Right forelimb (tissue), 1 donor: ENCODE results near the gene PLEKHM2.

Source experiments
- DNase-seq: peaks from one replicate; pipeline ENCODE4 v3.0.0-alpha.2; 2018

PLEKHM2 gene

DNA sequence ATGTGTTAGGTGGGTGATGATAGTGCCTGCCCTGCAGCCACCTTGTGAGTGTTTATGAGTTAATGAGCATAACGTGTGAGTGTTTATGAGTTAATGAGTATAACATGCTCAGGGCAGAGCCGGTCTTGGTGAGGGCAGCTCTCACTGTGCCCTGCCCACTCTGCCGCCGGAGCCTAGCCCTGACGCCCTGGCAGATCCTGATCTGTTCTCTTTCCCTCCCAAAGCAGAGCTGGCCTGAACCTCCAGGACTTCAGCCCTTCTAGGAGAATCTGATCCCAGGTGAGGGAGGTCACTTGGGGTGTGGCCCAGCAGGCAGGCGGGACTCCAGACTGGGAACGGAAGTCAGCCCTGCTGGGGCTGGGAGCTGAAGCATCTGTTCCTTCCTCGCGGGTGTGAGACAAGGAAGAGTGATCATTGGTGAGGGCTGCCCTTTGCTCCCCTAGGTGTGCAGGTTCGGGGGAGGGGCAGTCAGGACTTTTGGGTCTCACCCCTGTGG, 80.2 kb downstream of the PLEKHM2 start:
- DNase-seq = no peak

DNA sequence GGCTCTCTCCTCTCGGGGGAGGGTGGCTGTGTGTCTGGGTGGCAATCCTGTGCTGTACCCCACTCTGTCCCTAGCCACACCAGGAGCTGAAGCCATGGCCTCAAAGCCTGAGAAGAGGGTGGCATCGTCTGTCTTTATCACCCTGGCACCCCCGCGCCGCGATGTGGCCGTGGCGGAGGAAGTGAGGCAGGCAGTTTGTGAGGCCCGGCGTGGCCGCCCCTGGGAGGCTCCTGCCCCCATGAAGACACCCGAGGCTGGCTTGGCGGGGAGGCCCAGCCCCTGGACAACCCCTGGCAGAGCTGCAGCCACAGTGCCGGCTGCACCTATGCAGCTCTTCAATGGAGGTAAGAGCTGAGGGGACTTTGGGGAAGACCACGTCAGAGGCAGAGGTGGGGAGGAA, 80.8 kb downstream of the PLEKHM2 start:
- DNase-seq = no peak

DNA sequence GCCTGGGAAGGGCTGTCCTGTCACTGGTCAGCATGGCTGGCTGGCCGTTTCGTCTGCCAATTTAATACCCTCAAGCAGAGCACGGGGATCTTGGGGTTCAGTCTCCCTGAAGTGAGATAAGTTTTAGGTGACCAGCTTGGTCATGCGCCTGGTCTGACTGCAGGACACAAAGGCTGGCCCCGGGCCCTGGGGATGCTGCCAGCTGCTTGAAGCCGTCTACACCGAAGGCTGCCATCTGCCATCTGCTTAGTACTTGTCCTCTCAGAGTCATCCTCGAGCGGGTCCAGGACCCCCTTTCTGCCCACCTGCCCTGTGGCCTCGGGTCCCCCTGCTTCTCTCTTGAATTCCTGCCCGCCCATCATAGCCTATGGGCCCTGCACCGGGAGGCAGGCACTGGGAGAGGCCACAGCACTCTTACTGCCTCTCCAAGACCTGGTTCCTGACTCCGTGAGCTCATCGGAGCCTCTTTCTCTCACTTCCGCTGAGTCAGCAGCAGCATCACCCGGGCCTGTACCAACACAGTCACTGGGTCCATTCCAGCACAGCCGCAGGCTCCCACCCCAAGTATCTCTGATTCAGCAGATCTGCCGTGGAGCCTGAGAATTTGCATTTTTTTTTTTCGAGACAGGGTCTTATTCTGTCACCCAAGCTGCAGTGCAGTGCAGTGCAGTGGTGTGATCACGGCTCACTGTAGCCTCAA, 81.5 kb downstream of the PLEKHM2 start:
- no peak for DNase-seq

DNA sequence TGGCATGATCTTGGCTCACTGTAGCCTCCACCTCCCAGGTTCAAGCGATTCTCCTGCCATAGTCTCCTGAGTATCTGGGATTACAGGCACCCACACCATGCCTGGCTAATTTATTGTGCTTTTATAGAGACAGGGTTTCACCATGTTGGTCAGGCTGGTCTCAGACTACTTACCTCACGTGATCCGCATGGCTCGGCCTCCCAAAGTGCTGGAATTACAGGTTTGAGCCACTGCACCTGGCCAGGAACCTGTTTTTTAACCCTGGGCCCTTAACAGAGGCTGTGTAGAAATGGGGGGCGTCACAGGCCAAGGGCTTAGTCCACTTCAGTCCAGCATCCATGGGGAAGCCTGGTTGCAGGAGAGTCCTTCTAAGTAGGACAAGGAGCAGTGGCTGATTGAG, 83.8 kb downstream of the PLEKHM2 start:
- DNase-seq = no peak

DNA sequence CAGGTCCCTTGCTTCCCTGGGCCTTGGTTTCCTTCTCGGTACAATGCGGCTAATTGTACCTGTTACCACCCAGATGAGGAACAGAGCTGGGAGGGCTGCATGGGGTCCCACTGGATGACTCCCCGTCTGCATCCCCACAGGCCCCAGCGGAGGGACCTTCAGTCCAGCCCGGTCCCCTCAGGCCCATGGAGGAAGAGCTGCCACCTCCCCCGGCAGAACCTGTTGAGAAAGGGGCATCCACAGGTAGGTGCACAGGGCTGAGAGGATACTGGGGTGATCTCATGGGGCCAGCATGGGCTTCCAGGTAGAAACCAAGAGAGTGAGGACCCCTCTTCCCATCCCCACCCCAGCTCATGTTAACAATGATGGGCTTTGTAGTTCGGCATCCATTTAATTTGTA, 84.3 kb downstream of the PLEKHM2 start:
- no peak for DNase-seq

DNA sequence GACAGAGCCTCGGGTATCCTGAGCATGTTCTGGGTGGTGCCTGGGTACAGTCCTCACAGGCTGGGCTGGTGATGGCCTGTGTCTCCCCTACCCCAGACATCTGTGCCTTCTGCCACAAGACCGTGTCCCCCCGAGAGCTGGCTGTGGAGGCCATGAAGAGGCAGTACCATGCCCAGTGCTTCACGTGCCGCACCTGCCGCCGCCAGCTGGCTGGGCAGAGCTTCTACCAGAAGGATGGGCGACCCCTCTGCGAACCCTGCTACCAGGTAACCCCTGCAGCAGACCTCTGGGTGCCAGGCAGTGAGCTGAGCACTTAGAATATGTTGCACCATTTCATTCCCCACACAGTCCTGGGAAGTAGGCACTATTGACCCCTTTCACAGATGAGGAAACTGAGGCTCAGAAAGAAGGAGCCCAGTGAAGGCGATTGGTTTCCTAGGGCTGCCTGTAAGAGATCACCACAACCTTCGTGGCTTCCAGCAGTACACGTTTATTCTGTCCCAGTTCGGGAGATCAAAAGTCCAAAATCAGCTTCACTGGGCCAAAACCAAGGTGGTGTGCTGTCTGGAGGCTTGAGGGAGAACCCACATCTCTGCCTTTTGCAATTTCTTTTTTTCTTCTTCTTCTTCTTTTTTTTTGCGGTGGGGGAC, 86.3 kb downstream of the PLEKHM2 start:
- DNase-seq = no peak

DNA sequence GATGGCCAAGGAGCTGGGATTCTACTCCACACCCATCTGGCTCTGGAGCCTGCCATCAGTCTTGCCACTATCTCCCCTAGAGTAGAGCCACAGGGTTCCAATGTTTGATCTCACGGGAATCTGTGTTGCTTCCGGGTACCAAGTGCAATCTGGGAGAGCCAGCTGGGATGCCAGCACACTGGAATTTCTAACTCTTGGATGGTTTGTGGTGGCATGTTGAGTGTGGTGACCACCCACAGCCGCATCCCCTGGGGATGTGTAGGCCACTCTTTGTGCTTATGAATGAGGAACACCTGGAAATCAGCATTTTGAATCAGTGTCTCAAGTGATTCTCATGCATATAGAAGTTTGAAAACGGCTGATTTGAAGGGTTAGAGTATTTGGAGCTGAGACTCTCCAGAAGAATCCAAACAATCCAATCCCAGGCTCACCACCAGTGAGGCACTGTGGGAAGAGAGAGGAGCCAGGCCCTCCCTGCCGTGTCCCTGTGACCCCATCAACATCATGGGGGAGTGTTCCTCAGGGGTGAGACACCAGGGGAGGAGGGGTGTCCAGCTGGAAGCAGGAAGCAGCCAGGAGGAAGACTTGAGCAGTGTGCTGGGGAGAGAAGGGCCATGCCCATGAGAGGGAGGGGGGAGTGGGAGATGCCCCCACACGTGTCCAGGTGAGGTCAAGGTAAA, 87.9 kb downstream of the PLEKHM2 start:
- no peak for DNase-seq

DNA sequence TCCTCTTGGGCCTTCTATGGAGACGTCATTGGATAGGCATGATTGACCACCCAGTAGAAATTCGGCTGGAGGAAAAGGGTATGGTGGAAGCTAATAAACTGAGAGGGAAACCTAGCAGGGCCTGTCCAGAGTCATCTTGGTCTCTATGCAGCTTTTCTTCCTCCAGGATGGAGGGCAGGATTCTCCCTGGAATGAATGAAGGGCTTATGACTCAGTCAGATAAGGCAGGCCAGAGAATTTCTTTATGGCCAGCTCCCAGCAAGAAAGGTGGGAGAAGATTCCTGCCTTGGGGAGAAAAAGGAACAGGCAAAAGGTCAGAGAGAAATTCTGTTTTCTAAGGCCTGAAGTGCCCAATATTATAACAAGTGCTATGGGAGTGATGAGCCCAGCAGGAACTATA, 91.6 kb downstream of the PLEKHM2 start:
- DNase-seq = no peak

DNA sequence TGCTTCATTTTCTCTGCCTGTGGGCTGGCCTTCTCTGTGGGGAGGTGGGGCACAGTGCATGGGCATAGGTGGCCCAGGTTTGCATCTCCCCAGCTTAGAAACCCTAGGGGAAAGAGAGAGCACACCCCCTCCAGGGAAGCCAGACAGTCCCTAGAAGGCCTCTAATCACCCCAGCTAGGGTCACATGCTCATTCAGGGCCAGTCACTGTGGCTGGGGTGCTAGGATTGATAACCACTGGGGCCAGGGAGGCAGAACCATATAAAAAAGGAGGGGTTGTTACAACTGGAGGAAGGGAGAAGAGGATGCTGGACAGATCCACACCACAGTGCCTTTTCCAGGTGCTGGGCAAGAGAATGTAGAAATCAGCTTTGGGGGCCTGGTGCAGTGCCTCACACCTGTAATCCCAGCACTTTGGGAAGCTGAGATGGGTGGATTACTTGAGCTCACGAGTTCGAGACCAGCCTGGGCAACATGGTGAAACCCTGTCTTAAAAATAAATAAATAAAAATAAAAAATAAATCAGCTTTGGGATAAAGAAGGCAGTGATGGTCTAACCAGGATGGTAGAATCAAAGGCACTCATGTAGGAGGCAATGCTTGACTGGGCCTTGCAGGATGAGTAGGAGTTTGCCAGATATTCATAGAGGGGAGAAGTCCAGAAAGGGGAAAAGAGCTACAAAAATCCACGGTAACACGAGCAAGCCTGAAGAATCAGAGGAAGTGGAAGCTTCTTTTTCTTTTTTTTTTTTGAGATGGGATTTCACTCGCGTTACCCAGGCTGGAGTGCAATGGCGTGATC, 94.0 kb downstream of the PLEKHM2 start:
- DNase-seq = no peak
